GM19240 (cell line): ENCODE data around the gene KCNMA1.

ENCODE experiments used
- DNase-seq: peaks from one replicate; pipeline ENCODE4 v3.0.0; 2011; ENCODE audit warnings: low spot score; ENCODE audit not compliant: insufficient read length

The KCNMA1 gene

DNA sequence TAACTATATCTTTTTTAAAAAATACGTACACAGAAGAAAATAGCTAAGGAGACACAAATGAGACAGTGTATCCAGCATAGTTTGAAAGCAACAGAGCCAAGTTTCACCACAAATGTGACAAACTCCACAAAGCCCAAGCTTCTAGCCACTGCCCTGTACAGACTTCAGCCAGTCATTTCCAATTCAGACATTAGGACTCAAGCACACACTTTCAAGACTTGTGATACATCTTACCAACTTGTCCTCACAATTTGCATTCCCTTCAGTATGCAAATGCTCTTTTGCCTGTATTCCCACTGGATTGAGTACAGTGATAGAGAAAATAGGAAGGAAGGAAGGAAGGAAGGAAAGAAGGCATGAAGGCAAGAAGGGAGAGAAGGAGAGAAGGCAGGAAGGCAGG, 510.4 kb downstream of the KCNMA1 start:
- DNase-seq, result no peak

DNA sequence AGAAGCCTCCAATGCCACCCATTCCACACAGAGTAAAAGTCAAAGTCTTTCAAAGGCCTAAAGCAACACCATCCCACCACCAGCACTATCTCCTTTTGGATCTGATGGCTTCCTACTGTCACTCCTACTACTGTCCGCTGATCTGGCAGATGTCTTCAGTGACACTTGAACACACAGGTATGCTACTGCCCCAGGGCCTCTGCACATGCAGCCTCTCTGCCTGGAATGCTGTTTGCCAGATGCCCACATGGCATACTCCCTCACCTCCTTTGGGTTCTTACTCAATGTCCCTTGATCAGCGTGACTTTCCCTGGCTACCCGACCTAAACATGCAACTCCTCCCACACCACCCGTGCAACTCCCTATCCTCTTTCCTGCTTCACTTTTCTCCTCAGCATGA, 512.4 kb downstream of the KCNMA1 start:
- no peak for DNase-seq

- no peak for DNase-seq
Observed at GRCh38 chr10:77123330-77123729, 514.3 kb downstream of the KCNMA1 start.

DNA sequence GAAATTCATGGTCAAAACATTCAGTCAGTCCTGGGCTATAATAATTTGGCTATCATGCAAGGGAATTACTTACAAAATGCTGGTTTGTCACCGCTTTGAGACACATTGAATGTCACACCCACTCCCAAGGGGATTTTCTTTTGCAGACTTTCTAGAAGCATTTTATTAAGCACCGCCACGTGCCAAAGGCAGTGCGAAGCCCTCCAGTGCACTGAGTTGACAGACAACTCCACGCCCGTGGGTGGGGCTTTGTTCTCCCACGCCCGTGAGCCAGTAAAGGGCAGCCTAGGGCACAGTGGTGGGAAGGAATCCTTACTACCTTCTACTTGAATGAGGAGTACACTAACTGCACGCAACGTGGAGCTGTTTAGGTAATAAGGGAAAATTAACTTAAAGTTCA, 515.8 kb downstream of the KCNMA1 start:
- DNase-seq, result no peak

DNA sequence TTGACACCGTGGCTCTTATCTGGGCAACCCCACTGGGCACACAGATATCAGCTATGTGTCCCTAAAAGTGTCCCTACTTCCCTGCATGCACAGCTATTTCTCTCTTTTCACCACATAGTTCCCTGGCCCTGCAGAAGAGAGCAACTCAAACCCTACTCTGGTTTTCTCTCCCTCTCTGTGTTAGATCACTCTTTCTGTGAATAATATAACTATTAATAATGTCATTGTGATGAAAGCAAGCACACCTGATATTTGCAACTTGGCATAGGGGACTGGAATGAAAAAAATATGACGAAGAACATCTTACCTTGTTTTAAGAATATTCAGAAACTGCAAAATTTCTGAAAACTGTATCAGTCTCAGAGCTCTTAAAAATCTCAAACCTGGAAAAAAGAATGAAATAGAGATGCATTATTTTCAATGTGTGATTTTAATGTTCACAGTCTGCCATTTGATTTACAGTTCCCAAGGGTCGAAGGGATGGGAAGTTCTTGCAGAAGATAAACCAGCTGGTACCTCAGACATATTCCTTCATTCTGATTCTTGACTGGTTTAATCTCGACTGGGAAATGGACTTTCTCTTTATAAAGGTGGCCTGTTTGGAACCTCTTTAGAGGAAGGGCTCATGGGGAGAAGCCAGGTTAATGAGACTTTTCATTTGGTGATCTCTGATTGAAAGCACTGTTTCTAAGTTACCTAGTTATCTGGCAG, 516.8 kb downstream of the KCNMA1 start:
- DNase-seq, result no peak

- no peak for DNase-seq
Observed at GRCh38 chr10:77120012-77120411, 517.6 kb downstream of the KCNMA1 start.

DNA sequence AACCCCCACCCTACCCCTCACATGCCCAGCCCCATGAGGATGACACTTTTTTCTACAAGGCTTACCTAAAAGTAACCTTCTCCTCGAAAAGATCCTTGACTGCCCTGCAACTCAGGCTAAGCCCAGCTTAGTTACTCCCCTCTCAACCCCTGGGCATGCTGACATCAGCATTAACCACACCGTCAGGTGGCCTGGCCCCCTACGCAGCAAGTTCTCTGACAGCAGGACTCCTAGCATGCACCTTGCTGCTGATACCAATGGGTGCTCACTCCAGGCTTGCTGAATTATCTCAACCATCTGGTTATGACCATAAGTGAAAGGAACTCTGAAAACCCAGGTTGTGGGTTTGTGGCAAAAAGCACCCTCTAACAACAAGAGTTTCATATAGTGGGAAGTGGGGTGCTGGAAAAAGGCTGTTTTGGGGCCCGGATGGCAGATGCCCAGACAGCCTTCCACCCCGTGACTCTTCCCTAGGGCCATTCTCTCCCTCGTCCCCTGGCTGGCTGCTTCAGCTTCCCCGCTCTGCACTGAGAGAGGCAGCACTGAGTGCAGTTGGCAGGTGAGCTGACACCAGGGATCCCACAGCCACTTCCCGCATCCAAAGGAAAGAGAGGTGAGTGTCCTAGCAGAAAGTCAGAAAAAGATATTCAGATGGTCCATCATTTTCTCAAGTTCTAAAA, 518.9 kb downstream of the KCNMA1 start:
- no peak for DNase-seq

- no peak for DNase-seq
Observed at GRCh38 chr10:77117501-77117900, 520.1 kb downstream of the KCNMA1 start.

DNA sequence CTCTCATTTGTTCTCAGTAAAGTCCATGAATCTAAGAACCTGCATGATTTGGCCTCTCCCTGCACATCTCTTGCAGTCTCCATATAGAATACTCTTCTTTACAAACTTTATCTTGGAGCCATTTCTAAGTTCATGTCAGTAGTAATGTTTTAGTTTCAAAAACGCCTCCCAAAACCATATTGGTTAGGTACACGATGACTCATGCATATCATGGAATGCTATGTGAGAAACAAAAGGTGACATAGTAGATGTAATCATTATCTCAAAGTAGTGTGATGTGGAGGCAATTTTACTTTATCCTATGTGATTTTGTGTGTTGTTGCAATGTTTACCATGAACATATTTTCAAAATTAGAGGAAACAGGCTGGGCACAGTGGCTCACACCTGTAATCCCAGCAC, 520.7 kb downstream of the KCNMA1 start:
- DNase-seq, result no peak

- DNase-seq, result no peak
Observed at GRCh38 chr10:77114181-77114821, 523.3 kb downstream of the KCNMA1 start.

- DNase-seq, result peak; percentile 26
Observed at GRCh38 chr10:77111611-77112550, 525.7 kb downstream of the KCNMA1 start.

DNA sequence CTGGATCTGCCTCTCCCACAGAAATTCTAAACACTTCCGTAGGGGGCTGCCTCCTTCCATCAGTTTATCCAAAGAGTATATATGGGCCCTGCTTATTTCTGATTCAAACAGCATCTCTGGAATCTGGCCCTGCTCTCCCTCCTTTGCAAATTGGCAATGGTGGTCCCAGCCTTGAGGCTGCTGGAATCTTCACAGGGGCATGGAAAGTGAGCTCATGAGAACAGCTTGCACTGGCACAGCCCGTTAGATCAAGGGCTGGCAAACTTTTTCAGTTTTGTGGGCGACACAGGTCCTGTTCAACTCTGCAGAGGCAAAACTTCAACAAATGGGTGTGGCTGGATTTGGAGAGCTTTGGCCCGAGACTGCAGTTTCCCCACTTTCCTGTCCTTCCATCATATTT, 526.9 kb downstream of the KCNMA1 start:
- DNase-seq, result no peak

DNA sequence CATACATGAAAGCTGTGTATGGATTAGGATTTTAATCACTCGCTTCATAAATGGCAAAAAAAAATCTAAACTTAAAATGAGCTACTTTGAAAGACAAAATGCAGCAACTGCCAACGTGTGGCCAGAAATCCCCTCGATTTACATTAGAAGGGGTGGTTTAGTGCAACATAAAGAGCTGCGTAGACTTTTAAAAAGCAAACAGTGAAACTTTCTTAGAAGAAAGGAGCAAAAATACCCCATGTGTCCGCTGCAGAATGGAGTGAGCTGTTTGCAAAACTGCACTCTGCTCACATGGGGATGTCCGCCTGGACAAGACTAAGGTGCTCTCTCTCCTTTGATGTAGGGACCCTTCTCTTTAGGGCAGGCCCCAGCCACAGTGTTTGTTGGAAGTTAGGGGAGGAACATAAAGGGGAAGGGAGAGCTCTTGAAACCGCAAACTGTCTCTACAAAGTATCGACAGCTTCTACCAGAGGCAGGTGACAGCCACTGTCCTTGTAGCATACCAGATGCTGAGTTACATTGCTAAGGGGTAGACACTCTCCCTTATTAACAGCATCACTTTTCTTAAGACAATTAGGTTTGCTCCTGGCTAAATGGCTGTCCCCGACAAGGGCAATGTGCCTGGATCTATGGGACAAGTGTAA, 528.1 kb downstream of the KCNMA1 start:
- DNase-seq, result no peak

GRCh38 chr10:77106676-77107075, 530.9 kb downstream of the KCNMA1 start:
- no peak for DNase-seq

- DNase-seq, result no peak
Observed at GRCh38 chr10:77105761-77106221, 531.8 kb downstream of the KCNMA1 start.

- DNase-seq, result no peak
Observed at GRCh38 chr10:77104459-77104980, 533.1 kb downstream of the KCNMA1 start.

GRCh38 chr10:77103213-77103612, 534.4 kb downstream of the KCNMA1 start:
- no peak for DNase-seq

- no peak for DNase-seq
Observed at GRCh38 chr10:77101341-77101740, 536.3 kb downstream of the KCNMA1 start.

GRCh38 chr10:77099136-77099535, 538.5 kb downstream of the KCNMA1 start:
- no peak for DNase-seq

DNA sequence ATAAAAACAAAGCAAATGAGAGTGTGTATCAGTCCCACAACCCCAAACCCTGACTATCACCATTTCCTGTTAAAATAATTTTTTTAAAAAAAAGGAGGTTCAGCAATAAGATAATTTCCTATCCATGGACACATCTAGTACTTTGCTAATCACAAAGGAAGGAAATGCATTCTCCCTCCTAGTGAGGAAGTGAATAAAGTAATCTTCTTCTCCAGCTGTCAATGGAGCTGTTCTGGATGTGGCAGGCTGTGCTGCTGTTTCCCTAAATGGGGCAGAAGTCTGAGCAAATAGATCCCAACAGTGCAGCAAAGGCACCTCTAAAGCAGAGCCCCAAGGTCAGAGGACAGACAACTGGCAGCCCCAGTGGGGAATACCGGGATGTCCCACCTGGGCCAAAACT, 540.0 kb downstream of the KCNMA1 start:
- no peak for DNase-seq

GRCh38 chr10:77093126-77093525, 544.5 kb downstream of the KCNMA1 start:
- DNase-seq, result no peak
